Stimulated activated CD4-positive, alpha-beta T cell treated with anti-CD3 and anti-CD28 coated beads, Interleukin-1b, Interleukin-23, amount 100 ng/mL, for 24 hours (primary cell): Measurements from ENCODE around the gene SIAH2.
A peak's percentile ranks its signal among the peaks of the same experiment; 100 is the strongest.

Experiments
- DNase-seq, 4 experiments: peaks; one replicate each; pipeline ENCODE4 v3.0.0-alpha.2; 2020; ENCODE audit warnings: low read depth in 4 of 4, low spot score in 1 of 4

The SIAH2 gene

DNA sequence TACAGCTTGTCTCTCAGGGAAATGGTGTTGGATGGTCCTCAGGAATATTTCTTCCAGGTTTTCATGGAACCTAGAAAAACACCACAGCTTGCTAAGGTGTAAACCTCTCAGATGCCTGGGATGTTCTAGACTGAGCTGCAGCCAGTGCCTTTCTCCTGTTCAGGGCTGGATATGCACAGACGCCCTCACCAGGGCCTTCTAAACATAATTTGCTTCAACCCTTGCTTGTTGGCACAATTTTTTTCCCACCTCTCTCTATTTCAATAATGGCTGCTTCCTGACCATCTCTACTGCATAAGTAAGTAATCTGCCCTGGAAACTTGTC is 28.2 kb downstream of the SIAH2 start:
- no peak for DNase-seq

GRCh38 chr3:150733936-150734794 is 28.8 kb downstream of the SIAH2 start:
- no peak for DNase-seq

GRCh38 chr3:150733373-150733935 is 29.5 kb downstream of the SIAH2 start:
- DNase-seq = no peak

DNA sequence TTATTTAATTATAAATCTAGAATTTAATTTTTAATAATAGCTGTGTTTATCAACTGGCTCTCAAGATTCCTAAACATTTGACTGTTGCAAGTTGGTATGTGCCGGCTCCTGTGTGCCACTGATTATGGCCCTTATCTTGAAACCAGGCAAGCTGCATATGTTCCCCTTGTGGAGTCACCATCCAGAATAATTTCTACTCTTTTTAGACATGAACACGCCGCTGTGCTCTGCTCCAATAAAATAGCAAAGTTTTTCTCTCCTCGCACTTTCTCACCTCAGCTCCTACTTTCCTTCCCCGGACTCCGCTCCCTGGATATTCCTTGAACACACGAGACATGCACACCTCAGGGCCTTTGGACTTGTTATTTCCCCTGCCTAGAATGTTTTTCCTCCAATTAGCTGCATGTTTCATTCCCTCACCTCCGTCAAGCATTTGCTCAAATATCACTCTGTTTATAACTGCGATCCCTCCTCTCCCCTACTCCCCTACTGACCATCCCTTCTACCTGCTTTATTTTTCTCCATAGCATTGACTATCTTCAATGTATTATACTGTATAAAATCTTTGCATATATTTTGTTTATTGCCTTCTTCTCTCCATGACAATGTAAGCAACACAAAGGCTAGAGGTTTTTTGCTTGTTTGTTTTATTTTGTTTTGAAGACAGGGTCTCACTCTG is 33.1 kb downstream of the SIAH2 start:
- DNase-seq = no peak

DNA sequence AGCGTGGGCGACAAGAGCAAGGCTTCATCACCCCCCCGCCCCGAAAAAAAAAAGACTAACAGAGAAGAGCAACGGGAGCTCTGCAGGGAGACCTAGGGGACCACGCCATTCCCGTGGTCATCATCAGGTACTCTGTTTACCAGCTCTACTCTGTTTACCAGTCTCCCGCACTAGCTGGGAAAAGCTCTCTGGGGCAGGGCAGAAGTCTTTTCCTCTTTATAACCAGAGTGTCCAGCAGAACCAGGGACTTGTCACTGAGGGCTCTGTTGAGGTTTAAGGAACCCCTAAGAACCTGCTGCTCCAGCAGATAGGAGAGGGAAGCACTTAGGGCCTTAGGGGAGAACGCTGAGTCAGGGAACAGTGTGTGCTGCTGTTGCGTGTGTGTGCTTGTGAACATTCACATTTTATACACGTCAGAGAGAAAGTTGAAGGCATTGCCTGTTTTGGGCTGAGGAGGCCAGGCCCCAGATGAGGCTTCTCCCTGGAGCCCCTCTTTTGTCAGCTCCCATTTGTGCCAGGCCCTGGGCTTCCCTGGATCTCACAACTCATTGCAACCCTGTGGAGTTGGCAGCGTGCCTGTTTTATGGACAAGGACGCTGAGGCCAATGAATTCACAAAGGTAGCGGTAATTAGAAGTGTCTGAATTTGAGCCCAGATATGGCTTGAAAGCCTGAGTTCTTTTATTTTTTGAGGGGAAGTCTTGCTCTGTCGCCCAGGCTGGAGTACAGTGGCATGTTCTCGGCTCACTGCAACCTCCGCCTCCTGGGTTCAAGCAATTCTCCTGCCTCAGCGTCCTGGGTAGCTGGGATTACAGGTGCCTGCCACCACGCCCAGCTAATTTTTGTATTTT is 35.1 kb downstream of the SIAH2 start:
- no peak for DNase-seq

DNA sequence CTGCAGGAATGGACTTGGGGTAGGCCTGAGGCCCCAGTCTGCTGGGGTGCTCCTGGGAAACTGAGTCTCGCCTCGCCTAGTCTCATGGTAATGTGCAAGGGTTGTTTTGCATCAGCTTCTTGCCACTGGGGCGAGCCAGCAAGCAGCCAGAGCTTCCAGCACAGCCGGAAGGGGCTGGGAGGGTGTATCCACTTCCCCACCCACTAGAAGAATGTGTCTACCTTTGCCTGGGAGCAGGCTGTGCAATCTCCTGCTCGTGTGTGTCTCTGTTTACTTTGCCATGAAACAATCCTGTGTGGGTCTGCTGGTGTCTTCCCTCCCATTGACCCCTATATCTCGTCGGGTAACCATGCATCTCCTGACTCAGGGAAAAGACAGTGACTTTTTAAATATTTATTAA is 37.4 kb downstream of the SIAH2 start:
- DNase-seq = no peak

DNA sequence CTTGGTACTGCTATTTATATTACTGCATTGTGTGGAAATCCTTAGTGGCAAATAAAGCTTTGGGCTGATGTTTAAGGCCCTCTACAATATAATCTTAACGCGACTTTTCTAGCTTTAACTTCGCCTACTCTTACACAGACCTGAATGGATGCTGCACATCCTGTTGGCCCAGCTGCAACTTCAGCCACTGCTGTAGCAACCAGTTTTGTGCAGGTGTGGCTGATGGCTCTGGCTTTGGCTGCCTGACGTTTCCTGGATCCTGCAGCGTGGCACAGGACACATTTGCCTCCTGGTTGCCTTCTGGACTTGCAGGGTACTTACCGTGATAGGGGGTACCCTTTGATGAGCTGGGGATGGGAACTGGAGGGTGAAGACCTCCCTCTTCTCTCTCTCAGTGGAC is 39.0 kb downstream of the SIAH2 start:
- no peak for DNase-seq

DNA sequence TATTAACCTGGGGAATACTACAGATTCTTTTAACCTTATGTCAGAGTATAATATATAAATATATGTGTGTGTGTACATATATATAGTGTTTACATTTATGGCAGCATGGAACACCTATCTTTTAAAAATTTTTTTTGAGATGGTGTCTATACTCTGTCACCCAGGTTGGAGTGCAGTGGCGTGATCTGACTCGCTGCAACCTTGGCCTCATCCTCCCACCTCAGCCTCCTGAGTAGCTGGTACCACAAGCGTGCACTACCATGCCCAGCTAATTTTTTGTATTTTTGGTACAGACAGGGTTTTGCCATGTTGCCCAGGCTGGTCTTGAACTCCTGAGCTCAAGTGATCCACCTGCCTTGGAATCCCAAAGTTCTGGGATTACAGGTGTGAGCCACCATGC is 40.7 kb downstream of the SIAH2 start:
- DNase-seq = no peak

DNA sequence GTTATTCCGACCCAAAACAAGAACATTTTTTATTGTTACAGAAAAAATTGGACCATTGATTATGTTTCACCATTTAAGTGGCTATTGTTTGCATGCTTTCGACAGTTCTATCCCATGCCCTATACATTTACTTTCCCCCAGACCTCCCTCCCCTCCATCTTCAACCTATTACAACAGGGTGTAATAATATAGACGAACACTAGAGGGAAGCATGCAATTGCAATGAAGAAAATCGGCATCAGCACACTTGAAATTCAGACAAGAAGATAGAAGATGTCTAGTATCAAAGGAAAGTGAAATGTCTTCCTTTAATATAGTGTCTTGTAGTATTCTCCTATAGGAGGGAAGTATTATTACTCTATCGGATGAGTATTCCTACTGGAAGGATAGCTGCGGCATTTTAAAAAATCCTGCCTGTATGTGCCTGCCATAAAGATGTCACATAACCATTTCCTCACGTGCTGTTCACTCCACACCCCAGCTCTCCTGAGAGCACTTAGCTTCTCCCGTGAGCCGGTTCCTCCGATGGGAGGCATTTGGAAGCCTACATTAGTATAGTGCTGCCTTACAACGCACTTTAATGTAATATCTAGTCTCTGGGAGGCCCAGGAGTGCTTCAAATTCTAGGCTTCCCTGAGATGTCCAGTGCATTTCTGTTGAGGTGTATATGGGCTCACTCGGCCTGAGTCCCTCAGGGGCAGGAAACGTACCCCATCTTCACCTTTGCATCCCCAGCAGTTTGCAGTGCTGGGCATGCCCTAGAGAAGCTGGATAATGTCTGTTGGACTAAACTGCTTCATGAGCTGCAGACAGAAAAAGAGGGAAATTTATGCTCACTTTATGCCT is 41.5 kb downstream of the SIAH2 start:
- no peak for DNase-seq

DNA sequence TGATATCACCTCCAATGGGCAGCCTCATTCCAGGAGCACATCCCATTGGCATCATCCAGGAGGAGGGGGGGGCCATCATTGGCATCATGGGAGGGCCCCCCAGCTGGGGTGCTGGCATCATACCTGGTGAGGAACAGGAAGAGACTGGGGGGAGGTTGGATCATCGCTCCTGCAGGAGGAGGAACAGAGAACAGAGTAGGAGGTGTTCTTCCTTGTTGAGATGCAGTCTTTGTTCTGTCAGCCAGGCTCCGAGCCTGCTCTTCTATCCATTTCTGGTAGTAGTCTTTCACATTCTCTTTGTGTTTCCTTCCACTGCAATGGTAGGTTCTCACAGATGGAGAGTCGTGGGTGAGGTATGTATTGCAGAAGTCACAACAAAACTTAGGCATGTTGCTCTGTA is 42.5 kb downstream of the SIAH2 start:
- DNase-seq = no peak

DNA sequence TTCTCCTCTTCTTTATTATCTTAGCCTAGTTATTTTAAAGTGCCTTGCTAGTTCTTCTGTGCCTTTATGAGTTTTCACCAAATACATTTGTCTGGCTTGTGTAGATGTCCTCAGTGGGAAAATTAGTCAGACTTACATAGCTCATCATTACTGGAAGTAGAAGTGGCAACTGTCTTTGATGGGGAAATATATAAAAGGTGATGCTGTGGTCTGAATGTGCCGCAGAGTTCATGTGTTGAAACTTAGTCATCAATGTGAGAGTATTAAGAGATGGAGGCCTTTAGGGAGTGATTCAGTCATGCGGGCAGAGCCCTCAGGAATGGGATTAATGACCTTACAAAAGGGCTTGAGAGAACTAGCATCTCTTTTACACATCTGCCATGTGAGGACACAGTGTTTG is 52.9 kb downstream of the SIAH2 start:
- DNase-seq = no peak

GRCh38 chr3:150703756-150704344 is 59.1 kb downstream of the SIAH2 start, which contains the start of gene ERICH6:
ERICH6 (minus strand) TSS chr3:150703920; CDS start chr3:150703898, 22 bp downstream.
- peak; percentile 49 to 80 (median 62) for DNase-seq

DNA sequence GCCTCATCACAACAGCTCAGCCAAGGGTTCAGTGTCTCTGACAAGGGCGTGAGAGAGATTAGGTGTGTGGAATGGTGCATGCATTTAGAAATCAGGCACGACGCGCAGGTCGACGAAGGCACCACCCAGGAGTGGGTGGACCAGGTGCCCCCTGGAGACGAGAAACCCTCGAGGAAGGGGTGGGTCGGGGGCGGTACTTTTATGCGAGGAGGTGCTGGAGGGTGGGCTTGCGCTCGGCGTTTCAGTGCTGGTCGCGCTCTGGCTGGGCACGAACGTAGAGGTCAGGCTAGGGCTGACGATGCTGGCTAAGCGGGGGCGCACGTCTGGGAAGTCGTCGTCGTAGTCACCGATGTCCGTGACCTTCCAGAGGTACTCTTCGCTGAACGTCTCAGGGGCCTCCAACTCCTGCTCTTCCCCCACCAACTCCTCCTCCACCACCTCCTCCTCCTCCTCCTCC is 59.6 kb downstream of the SIAH2 start:
- no peak for DNase-seq

DNA sequence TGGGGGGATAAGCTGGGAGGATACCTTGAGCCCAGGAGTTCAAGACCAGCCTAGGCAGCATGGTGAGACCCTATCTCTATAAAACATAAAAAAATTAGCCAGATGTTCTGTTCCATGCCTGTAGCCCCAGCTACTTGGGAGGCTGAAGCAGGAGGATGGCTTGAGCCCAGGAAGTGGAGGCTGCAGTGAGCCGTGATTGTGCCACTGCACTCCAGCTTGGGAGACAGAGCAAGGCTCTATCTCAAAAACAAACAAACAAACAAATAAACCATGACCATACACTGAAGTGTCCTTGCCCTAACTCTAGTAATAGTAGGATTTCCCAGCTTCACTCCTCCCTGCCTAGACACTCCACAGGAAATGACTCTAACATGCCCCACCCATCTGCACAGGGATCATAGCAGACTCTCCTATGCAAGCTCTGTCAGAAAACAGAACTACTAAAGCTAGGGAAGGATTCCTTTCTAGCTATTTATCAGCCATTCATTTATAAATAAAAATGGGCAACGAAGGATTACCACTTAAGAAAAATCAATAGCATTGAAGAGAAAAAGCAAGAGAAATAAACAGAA is 63.8 kb downstream of the SIAH2 start:
- no peak for DNase-seq

DNA sequence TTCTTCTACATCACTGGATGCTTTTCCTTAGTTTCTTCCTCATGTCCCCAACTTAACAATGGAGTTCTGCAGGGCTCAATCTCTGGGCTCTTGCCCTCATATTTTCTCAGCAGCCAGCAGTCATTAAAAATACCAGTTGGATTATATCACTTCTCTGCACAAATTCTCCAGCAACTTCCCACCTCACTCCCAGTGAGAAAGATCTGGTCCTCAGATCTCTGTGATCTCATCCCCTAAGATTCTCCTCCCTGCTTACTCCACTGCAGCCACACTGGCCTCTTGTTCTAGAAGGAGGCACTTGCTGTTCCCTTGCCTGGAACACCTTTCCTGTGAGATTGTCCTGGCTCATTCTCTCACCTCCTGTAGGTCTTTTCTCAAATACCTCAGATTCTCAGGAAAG is 65.3 kb downstream of the SIAH2 start:
- DNase-seq = no peak

- no peak for DNase-seq
Observed at GRCh38 chr3:150691414-150692040, 71.4 kb downstream of the SIAH2 start.
